HepG2 (cell line): ENCODE results near the gene USP43. TPM values are rescaled to one million over a fixed set of nuclear protein-coding genes. Genes with fewer than 3 reads are reported as not detected.

Experiments
- AHR ChIP-seq: IDR thresholded peaks from 2 replicates; pipeline ENCODE4 v1.6.1; 2018; ENCODE audit warnings: missing genetic modification reagents, missing compliant biosample characterization
- BRD4 ChIP-seq: sonication (generic); formaldehyde crosslinking; IDR thresholded peaks from 2 replicates; pipeline ENCODE4 v1.4.0; 2020; ENCODE audit warnings: missing genetic modification reagents
- HOXA7 ChIP-seq: sonication (generic); formaldehyde crosslinking; IDR thresholded peaks from 2 replicates; pipeline ENCODE4 v1.8.1; 2022; ENCODE audit warnings: mild to moderate bottlenecking, missing genetic modification reagents, moderate library complexity
- JUN ChIP-seq: sonication (generic); formaldehyde crosslinking; IDR thresholded peaks from 2 replicates; pipeline ENCODE4 v1.4.0; 2020; ENCODE audit warnings: mild to moderate bottlenecking, missing genetic modification reagents
- KDM6A ChIP-seq: IDR thresholded peaks from 2 replicates; pipeline ENCODE4 v1.6.1; 2016; ENCODE audit warnings: low read depth
- LBX2 ChIP-seq: sonication (generic); formaldehyde crosslinking; IDR thresholded peaks from 2 replicates; pipeline ENCODE4 v1.5.0; 2020; ENCODE audit warnings: missing genetic modification reagents, mild to moderate bottlenecking, borderline replicate concordance
- RFXANK ChIP-seq: IDR thresholded peaks from 2 replicates; pipeline ENCODE4 v1.6.1; 2016
- RXRB ChIP-seq: IDR thresholded peaks from 2 replicates; pipeline ENCODE4 v1.6.1; 2016; ENCODE audit warnings: borderline replicate concordance, missing genetic modification reagents, missing compliant biosample characterization
- TOE1 ChIP-seq: sonication (generic); formaldehyde crosslinking; IDR thresholded peaks from 2 replicates; pipeline ENCODE4 v1.4.0; 2020; ENCODE audit warnings: mild to moderate bottlenecking, missing genetic modification reagents
- TRIM24 ChIP-seq: sonication (generic); formaldehyde crosslinking; IDR thresholded peaks from 2 replicates; pipeline ENCODE4 v1.8.0; 2022; ENCODE audit warnings: mild to moderate bottlenecking, missing genetic modification reagents
- ZBTB49 ChIP-seq: sonication (generic); formaldehyde crosslinking; IDR thresholded peaks from 2 replicates; pipeline ENCODE4 v1.4.0; 2020; ENCODE audit warnings: missing genetic modification reagents, borderline replicate concordance
- ZMAT3 ChIP-seq: sonication (generic); formaldehyde crosslinking; conservative IDR thresholded peaks from 2 replicates; pipeline ENCODE4 v1.7.0; 2021; ENCODE audit warnings: missing genetic modification reagents
- ZMYM3 ChIP-seq: sonication (generic); formaldehyde crosslinking; IDR thresholded peaks from 2 replicates; pipeline ENCODE4 v1.5.1; 2020; ENCODE audit warnings: mild to moderate bottlenecking, missing genetic modification reagents
- polyA plus RNA-seq, 8 experiments: library from polyadenylated mRNA; depleted of rRNA in 3 of 8; stranded (reverse) in 7 of 8; unstranded in 1 of 8; fragments of >200 nt; fragmentation: Illumina TruSeq in 4 of 8; extraction: Trizol in 4 of 8; gene quantifications; 2 replicates each; pipeline versions ENCODE4 v1.2.1 to v1.2.3, GENCODE V29; 2011 to 2016; ENCODE audit warnings: low read depth in 4 of 8, missing spikeins in 1 of 8, mixed read lengths in 1 of 8; ENCODE audit not compliant: insufficient read depth in 1 of 8
- total RNA-seq, 5 experiments: library from RNA; depleted of rRNA; stranded (reverse); fragments of >200 nt; fragmentation: Illumina TruSeq; extraction: Trizol; gene quantifications; 2 replicates each; pipeline ENCODE4 v1.2.3, GENCODE V29; 2016; ENCODE audit warnings: low read depth in 1 of 5
- TF ChIP-seq, protein P1 (sequence below), 2 experiments: IDR thresholded peaks; 2 replicates each; pipeline ENCODE4 v1.6.1; 2011 to 2012; ENCODE audit warnings: low read length in 2 of 2, borderline replicate concordance in 1 of 2, low read depth in 1 of 2, mild to moderate bottlenecking in 1 of 2, moderate library complexity in 1 of 2
- TF ChIP-seq, protein P2 (sequence below): sonication (generic); formaldehyde crosslinking; IDR thresholded peaks from one replicate; pipeline ENCODE4 v1.5.1; 2020; ENCODE audit warnings: mild to moderate bottlenecking, missing genetic modification reagents; ENCODE audit errors: not compliant biosample characterization

Gene USP43
- total and polyA plus RNA-seq, 2 of the 13 experiments (the other 11 are each of a cell fraction or from before 2014, with no cell fraction given), result 1.6 to 2.2 TPM

GRCh38 chr17:9645851-9646545, 681 bp downstream of the USP43 start (continued):
- TF ChIP-seq, protein P1, sequence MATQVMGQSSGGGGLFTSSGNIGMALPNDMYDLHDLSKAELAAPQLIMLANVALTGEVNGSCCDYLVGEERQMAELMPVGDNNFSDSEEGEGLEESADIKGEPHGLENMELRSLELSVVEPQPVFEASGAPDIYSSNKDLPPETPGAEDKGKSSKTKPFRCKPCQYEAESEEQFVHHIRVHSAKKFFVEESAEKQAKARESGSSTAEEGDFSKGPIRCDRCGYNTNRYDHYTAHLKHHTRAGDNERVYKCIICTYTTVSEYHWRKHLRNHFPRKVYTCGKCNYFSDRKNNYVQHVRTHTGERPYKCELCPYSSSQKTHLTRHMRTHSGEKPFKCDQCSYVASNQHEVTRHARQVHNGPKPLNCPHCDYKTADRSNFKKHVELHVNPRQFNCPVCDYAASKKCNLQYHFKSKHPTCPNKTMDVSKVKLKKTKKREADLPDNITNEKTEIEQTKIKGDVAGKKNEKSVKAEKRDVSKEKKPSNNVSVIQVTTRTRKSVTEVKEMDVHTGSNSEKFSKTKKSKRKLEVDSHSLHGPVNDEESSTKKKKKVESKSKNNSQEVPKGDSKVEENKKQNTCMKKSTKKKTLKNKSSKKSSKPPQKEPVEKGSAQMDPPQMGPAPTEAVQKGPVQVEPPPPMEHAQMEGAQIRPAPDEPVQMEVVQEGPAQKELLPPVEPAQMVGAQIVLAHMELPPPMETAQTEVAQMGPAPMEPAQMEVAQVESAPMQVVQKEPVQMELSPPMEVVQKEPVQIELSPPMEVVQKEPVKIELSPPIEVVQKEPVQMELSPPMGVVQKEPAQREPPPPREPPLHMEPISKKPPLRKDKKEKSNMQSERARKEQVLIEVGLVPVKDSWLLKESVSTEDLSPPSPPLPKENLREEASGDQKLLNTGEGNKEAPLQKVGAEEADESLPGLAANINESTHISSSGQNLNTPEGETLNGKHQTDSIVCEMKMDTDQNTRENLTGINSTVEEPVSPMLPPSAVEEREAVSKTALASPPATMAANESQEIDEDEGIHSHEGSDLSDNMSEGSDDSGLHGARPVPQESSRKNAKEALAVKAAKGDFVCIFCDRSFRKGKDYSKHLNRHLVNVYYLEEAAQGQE (IDR thresholded peaks at IDR 0.05; ENCODE audit: borderline replicate concordance in 1 of 2, low read depth in 1 of 2, low read length in 2 of 2), result no peak
- TF ChIP-seq AHR (CRISPR knock-in tag) (no peak), ZMYM3 (no peak), KDM6A (CRISPR knock-in tag) (no peak), ZMAT3 (CRISPR knock-in tag) (no peak; the same call in 1 of the 2 replicates), ZBTB49 (CRISPR knock-in tag) (no peak), HOXA7 (no peak), RXRB (CRISPR knock-in tag) (no peak), TRIM24 (CRISPR knock-in tag) (no peak), TOE1 (no peak), BRD4 (CRISPR knock-in tag) (no peak), LBX2 (no peak), JUN (no peak), RFXANK (CRISPR knock-in tag) (no peak)
- TF ChIP-seq, protein P2, sequence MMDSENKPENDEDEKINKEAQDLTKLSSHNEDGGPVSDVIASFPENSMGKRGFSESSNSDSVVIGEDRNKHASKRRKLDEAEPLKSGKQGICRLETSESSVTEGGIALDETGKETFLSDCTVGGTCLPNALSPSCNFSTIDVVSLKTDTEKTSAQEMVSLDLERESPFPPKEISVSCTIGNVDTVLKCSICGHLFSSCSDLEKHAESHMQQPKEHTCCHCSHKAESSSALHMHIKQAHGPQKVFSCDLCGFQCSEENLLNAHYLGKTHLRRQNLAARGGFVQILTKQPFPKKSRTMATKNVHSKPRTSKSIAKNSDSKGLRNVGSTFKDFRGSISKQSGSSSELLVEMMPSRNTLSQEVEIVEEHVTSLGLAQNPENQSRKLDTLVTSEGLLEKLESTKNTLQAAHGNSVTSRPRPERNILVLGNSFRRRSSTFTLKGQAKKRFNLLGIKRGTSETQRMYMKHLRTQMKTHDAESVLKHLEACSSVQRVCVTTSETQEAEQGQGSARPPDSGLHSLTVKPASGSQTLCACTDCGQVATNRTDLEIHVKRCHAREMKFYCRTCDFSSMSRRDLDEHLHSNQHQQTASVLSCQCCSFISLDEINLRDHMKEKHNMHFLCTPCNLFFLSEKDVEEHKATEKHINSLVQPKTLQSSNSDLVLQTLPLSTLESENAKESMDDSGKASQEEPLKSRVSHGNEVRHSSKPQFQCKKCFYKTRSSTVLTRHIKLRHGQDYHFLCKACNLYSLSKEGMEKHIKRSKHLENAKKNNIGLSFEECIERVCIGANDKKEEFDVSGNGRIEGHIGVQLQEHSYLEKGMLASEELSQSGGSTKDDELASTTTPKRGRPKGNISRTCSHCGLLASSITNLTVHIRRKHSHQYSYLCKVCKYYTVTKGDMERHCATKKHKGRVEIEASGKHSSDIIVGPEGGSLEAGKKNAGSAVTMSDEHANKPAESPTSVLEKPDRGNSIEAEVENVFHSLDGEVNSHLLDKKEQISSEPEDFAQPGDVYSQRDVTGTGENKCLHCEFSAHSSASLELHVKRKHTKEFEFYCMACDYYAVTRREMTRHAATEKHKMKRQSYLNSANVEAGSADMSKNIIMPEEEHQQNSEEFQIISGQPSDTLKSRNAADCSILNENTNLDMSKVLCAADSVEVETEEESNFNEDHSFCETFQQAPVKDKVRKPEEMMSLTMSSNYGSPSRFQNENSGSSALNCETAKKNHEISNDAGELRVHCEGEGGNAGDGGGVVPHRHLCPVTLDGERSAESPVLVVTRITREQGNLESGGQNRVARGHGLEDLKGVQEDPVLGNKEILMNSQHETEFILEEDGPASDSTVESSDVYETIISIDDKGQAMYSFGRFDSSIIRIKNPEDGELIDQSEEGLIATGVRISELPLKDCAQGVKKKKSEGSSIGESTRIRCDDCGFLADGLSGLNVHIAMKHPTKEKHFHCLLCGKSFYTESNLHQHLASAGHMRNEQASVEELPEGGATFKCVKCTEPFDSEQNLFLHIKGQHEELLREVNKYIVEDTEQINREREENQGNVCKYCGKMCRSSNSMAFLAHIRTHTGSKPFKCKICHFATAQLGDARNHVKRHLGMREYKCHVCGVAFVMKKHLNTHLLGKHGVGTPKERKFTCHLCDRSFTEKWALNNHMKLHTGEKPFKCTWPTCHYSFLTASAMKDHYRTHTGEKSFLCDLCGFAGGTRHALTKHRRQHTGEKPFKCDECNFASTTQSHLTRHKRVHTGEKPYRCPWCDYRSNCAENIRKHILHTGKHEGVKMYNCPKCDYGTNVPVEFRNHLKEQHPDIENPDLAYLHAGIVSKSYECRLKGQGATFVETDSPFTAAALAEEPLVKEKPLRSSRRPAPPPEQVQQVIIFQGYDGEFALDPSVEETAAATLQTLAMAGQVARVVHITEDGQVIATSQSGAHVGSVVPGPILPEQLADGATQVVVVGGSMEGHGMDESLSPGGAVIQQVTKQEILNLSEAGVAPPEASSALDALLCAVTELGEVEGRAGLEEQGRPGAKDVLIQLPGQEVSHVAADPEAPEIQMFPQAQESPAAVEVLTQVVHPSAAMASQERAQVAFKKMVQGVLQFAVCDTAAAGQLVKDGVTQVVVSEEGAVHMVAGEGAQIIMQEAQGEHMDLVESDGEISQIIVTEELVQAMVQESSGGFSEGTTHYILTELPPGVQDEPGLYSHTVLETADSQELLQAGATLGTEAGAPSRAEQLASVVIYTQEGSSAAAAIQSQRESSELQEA (CRISPR knock-in tag), result no peak
